K562 (cell line): ENCODE measurements around the gene NPAS2. TPM values are rescaled to one million over a fixed set of nuclear protein-coding genes. Genes with fewer than 3 reads are reported as not detected.

ENCODE experiments used
- polyA plus RNA-seq, 8 experiments: library from polyadenylated mRNA; depleted of rRNA in 4 of 8; stranded (reverse) in 5 of 8; unstranded in 3 of 8; fragments of >200 nt; fragmentation: Nextera tagmentation in 2 of 8; fragmentation: Illumina TruSeq in 1 of 8; extraction: Ambion mirVana in 2 of 8; extraction: Trizol in 1 of 8; gene quantifications; 2 replicates each; pipeline versions ENCODE4 v1.2.1 to v1.2.3, GENCODE V29; 2011 to 2014; ENCODE audit warnings: inconsistent platforms in 1 of 8, missing spikeins in 1 of 8
- total RNA-seq, 7 experiments: library from RNA; depleted of rRNA in 6 of 7; stranded (reverse); fragments of >200 nt in 6 of 7; fragmentation: Illumina TruSeq in 2 of 7; extraction: Trizol in 2 of 7; gene quantifications; 2 replicates each; pipeline versions ENCODE4 v1.2.1 to v1.2.3, GENCODE V29; 2011 to 2021; ENCODE audit warnings: low replicate concordance in 1 of 7
- TF ChIP-seq, protein P1 (sequence below): fragments of 200-600 bp; sonication (generic); IDR thresholded peaks from one replicate; pipeline ENCODE4 v1.6.1; 2012; ENCODE audit warnings: mild to moderate bottlenecking, low read depth, low read length, inconsistent platforms

NPAS2 gene
- total and polyA plus RNA-seq, 9 of the 15 experiments (the other 6 are each of a cell fraction or from before 2014, with no cell fraction given) = 0.06 to 0.29 (median 0.07) TPM; not detected in 5

DNA sequence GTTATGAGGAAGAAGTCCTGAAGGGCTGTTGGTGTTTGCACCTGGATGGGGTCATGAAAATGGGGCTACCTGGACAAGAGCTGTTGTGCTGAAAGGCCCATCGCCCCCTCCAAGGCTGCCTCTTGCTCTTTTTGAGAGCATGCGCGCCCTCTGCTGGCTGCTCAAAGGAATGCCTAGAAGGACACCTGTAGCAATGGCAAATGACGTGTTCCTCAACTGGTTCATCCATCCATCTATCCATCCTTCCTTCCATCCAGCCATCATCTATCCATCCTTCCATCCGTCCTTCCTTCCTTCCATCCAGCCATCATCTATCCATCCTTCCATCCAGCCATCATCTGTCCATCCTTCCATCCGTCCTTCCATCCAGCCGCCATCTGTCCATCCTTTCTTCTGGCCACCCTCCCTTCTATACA lies 165.0 kb downstream of the NPAS2 start (continued):
- TF ChIP-seq, protein P1, sequence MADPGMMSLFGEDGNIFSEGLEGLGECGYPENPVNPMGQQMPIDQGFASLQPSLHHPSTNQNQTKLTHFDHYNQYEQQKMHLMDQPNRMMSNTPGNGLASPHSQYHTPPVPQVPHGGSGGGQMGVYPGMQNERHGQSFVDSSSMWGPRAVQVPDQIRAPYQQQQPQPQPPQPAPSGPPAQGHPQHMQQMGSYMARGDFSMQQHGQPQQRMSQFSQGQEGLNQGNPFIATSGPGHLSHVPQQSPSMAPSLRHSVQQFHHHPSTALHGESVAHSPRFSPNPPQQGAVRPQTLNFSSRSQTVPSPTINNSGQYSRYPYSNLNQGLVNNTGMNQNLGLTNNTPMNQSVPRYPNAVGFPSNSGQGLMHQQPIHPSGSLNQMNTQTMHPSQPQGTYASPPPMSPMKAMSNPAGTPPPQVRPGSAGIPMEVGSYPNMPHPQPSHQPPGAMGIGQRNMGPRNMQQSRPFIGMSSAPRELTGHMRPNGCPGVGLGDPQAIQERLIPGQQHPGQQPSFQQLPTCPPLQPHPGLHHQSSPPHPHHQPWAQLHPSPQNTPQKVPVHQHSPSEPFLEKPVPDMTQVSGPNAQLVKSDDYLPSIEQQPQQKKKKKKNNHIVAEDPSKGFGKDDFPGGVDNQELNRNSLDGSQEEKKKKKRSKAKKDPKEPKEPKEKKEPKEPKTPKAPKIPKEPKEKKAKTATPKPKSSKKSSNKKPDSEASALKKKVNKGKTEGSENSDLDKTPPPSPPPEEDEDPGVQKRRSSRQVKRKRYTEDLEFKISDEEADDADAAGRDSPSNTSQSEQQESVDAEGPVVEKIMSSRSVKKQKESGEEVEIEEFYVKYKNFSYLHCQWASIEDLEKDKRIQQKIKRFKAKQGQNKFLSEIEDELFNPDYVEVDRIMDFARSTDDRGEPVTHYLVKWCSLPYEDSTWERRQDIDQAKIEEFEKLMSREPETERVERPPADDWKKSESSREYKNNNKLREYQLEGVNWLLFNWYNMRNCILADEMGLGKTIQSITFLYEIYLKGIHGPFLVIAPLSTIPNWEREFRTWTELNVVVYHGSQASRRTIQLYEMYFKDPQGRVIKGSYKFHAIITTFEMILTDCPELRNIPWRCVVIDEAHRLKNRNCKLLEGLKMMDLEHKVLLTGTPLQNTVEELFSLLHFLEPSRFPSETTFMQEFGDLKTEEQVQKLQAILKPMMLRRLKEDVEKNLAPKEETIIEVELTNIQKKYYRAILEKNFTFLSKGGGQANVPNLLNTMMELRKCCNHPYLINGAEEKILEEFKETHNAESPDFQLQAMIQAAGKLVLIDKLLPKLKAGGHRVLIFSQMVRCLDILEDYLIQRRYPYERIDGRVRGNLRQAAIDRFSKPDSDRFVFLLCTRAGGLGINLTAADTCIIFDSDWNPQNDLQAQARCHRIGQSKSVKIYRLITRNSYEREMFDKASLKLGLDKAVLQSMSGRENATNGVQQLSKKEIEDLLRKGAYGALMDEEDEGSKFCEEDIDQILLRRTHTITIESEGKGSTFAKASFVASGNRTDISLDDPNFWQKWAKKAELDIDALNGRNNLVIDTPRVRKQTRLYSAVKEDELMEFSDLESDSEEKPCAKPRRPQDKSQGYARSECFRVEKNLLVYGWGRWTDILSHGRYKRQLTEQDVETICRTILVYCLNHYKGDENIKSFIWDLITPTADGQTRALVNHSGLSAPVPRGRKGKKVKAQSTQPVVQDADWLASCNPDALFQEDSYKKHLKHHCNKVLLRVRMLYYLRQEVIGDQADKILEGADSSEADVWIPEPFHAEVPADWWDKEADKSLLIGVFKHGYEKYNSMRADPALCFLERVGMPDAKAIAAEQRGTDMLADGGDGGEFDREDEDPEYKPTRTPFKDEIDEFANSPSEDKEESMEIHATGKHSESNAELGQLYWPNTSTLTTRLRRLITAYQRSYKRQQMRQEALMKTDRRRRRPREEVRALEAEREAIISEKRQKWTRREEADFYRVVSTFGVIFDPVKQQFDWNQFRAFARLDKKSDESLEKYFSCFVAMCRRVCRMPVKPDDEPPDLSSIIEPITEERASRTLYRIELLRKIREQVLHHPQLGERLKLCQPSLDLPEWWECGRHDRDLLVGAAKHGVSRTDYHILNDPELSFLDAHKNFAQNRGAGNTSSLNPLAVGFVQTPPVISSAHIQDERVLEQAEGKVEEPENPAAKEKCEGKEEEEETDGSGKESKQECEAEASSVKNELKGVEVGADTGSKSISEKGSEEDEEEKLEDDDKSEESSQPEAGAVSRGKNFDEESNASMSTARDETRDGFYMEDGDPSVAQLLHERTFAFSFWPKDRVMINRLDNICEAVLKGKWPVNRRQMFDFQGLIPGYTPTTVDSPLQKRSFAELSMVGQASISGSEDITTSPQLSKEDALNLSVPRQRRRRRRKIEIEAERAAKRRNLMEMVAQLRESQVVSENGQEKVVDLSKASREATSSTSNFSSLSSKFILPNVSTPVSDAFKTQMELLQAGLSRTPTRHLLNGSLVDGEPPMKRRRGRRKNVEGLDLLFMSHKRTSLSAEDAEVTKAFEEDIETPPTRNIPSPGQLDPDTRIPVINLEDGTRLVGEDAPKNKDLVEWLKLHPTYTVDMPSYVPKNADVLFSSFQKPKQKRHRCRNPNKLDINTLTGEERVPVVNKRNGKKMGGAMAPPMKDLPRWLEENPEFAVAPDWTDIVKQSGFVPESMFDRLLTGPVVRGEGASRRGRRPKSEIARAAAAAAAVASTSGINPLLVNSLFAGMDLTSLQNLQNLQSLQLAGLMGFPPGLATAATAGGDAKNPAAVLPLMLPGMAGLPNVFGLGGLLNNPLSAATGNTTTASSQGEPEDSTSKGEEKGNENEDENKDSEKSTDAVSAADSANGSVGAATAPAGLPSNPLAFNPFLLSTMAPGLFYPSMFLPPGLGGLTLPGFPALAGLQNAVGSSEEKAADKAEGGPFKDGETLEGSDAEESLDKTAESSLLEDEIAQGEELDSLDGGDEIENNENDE = no peak
